Muscle layer of duodenum (tissue), 2 donors: ENCODE results near the gene RFC1.
"Not testable (repeated sequence)": the region's sequence is repeated elsewhere in the genome, so short reads cannot be mapped to it uniquely, and the experiment has no call there.

Experiments used
- H3K27ac ChIP-seq: one replicate; pipeline ENCODE4 v1.7.0; 2013; ENCODE audit warnings: mild to moderate bottlenecking, low read length
- H3K27me3 ChIP-seq: one replicate; pipeline ENCODE4 v1.7.0; 2013; ENCODE audit warnings: low read depth, mild to moderate bottlenecking, control low read depth, low read length
- H3K36me3 ChIP-seq, 2 donors: one replicate each; pipeline ENCODE4 v1.7.0; 2013; ENCODE audit warnings: low read length in 2 of 2, control low read depth in 1 of 2, mild to moderate bottlenecking in 1 of 2; ENCODE audit not compliant: insufficient read depth in 2 of 2, control insufficient read depth in 1 of 2
- H3K4me1 ChIP-seq, 2 donors: one replicate each; pipeline ENCODE4 v1.7.0; 2013; ENCODE audit warnings: low read length in 2 of 2, mild to moderate bottlenecking in 2 of 2, control low read depth in 1 of 2, moderate library complexity in 1 of 2; ENCODE audit not compliant: insufficient read depth in 2 of 2, control insufficient read depth in 1 of 2
- H3K4me3 ChIP-seq, 2 donors: one replicate each; pipeline ENCODE4 v1.7.0; 2013; ENCODE audit warnings: low read length in 2 of 2, low read depth in 1 of 2, mild to moderate bottlenecking in 1 of 2
- H3K9me3 ChIP-seq, 2 donors: one replicate each; pipeline ENCODE4 v1.7.0; 2013; ENCODE audit warnings: low read length in 2 of 2, control low read depth in 1 of 2, mild to moderate bottlenecking in 1 of 2; ENCODE audit not compliant: control insufficient read depth in 1 of 2
- donor health status: healthy.

Gene RFC1

GRCh38 chr4:39353149-39353477 lies 13.0 kb downstream of the RFC1 start:
- peak overlapping the region; percentile 50 to 76 for H3K4me3 ChIP-seq
- peak overlapping the region; percentile 96 for H3K27ac ChIP-seq
- not testable (repeated sequence) for H3K9me3 ChIP-seq, H3K27me3 ChIP-seq, H3K4me1 ChIP-seq
- peaks cover 0 to 13% of the 10 kb centered on the region in 2 donors for H3K36me3 ChIP-seq

GRCh38 chr4:39349326-39349725 lies 16.8 kb downstream of the RFC1 start:
- Histone ChIP-seq H3K36me3 (peaks cover 4 to 13% of the 10 kb centered on the region in 2 donors), H3K4me3 (no peak overlapping the region), H3K4me1 (peaks cover 0 to 3% of the 10 kb centered on the region in 2 donors), H3K9me3 (no peaks in the 10 kb centered on the region), H3K27me3 (no peaks in the 10 kb centered on the region), H3K27ac (no peak overlapping the region)

- H3K36me3 ChIP-seq: peaks cover 4 to 12% of the 10 kb centered on the region in 2 donors
- no peak overlapping the region for H3K4me3 ChIP-seq
- no peaks in the 10 kb centered on the region for H3K4me1 ChIP-seq
- H3K9me3 ChIP-seq: no peaks in the 10 kb centered on the region
- no peak overlapping the region for H3K27ac ChIP-seq
- no peaks in the 10 kb centered on the region for H3K27me3 ChIP-seq
Measured at GRCh38 chr4:39348371-39349315, 17.5 kb downstream of the RFC1 start.

- Histone ChIP-seq H3K27ac (no peak overlapping the region), H3K4me1 (no peaks in the 10 kb centered on the region), H3K4me3 (no peak overlapping the region), H3K27me3 (no peaks in the 10 kb centered on the region), H3K9me3 (no peaks in the 10 kb centered on the region), H3K36me3 (peaks cover 4 to 9% of the 10 kb centered on the region in 2 donors)
Measured at GRCh38 chr4:39346856-39347519, 19.2 kb downstream of the RFC1 start.

GRCh38 chr4:39342731-39343130 lies 23.4 kb downstream of the RFC1 start:
- Histone ChIP-seq H3K27ac (no peak overlapping the region), H3K4me1 (no peaks in the 10 kb centered on the region), H3K9me3 (no peaks in the 10 kb centered on the region)

GRCh38 chr4:39341075-39341725 lies 25.0 kb downstream of the RFC1 start:
- Histone ChIP-seq H3K4me1 (no peaks in the 10 kb centered on the region), H3K4me3 (no peak overlapping the region), H3K27ac (no peak overlapping the region), H3K9me3 (no peaks in the 10 kb centered on the region), H3K36me3 (no peaks in the 10 kb centered on the region), H3K27me3 (no peaks in the 10 kb centered on the region)

More at GRCh38 chr4:39342731-39343130, 23.4 kb downstream of the RFC1 start:
- Histone ChIP-seq H3K4me3 (no peak overlapping the region), H3K27me3 (no peaks in the 10 kb centered on the region), H3K36me3 (peaks cover 0 to 2% of the 10 kb centered on the region in 2 donors)

- no peaks in the 10 kb centered on the region for H3K36me3 ChIP-seq
- no peak overlapping the region for H3K27ac ChIP-seq
- no peak overlapping the region for H3K4me3 ChIP-seq
- H3K27me3 ChIP-seq: no peaks in the 10 kb centered on the region
- no peaks in the 10 kb centered on the region for H3K9me3 ChIP-seq
- H3K4me1 ChIP-seq: peaks cover 0 to 3% of the 10 kb centered on the region in 2 donors
Measured at GRCh38 chr4:39339968-39340367, 26.2 kb downstream of the RFC1 start.

- Histone ChIP-seq H3K27me3 (no peaks in the 10 kb centered on the region), H3K4me1 (peaks cover 0 to 3% of the 10 kb centered on the region in 2 donors), H3K36me3 (no peaks in the 10 kb centered on the region), H3K9me3 (no peaks in the 10 kb centered on the region), H3K4me3 (no peak overlapping the region), H3K27ac (no peak overlapping the region)
Measured at GRCh38 chr4:39337841-39338240, 28.3 kb downstream of the RFC1 start.

GRCh38 chr4:39335566-39335965 lies 30.6 kb downstream of the RFC1 start:
- Histone ChIP-seq H3K4me1 (peaks cover 0 to 3% of the 10 kb centered on the region in 2 donors), H3K9me3 (no peaks in the 10 kb centered on the region), H3K27ac (no peak overlapping the region), H3K27me3 (no peaks in the 10 kb centered on the region), H3K36me3 (no peaks in the 10 kb centered on the region), H3K4me3 (no peak overlapping the region)

GRCh38 chr4:39331191-39331590 lies 35.0 kb downstream of the RFC1 start:
- H3K27ac ChIP-seq: no peak overlapping the region
- H3K9me3 ChIP-seq: no peaks in the 10 kb centered on the region
- H3K36me3 ChIP-seq: peaks cover 7% of the 10 kb centered on the region in 2 donors
- H3K4me1 ChIP-seq: peaks cover 0 to 3% of the 10 kb centered on the region in 2 donors
- no peak overlapping the region for H3K4me3 ChIP-seq
- H3K27me3 ChIP-seq: no peaks in the 10 kb centered on the region

GRCh38 chr4:39330353-39330752 lies 35.8 kb downstream of the RFC1 start:
- peaks cover 0 to under 1% of the 10 kb centered on the region in 2 donors for H3K4me1 ChIP-seq
- H3K27ac ChIP-seq: no peak overlapping the region
- H3K36me3 ChIP-seq: peaks cover 7 to 12% of the 10 kb centered on the region in 2 donors
- no peaks in the 10 kb centered on the region for H3K27me3 ChIP-seq
- H3K4me3 ChIP-seq: no peak overlapping the region
- H3K9me3 ChIP-seq: no peaks in the 10 kb centered on the region
